Daoy (cell line): ENCODE data around the gene SOBP. TPM values are rescaled to one million over a fixed set of nuclear protein-coding genes. Genes with fewer than 3 reads are reported as not detected.

Experiments
- DNase-seq: peaks from one replicate; pipeline ENCODE4 v3.0.0-alpha.2; 2015; ENCODE audit warnings: low read depth
- total RNA-seq: library from RNA; depleted of rRNA; stranded (reverse); fragments of >200 nt; shearing (Covaris generic); gene quantifications from 2 replicates; pipeline ENCODE4 v1.2.3, GENCODE V29; 2014

The SOBP gene
- total RNA-seq, 1 experiment from 2014 or later, result 2.1 TPM

DNA sequence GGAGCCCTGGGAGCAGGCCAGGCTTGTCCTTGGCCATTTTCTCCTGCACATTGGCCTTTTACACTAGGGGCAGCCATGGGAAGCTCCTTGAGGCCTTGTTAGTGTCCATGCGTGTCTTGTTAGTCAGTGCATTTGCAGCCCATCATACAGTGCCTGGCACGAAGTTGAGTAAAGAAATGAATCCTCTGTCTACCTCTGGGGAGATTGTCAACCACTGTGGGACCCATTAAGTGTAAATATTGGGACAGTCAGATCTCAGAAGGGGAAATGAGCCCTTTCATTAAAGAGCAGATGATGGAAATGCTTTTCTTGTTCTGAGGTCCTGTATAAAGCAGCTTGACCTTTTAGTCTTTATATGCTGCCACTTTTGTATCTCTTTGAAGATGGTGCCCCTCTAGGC, 33.9 kb downstream of the SOBP start:
- no peak for DNase-seq

DNA sequence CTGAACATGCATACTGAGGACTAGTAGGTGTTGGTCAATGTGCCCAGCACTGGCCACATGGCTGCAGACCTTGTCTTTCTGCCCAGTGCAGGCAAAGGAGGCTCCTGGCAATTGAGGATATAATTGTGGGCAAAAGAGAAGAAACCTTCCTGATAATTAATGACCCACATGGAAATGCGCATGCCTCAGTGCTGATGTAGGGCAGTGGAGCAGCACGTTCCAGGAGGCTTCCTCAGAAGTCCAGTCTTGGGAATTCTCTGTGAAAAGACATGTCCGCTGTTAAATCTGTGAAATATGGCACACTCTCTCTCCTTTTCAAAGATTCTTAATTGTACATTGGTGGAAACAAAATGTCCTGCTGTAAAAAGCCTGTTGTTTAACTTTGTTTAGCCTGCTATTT, 34.7 kb downstream of the SOBP start:
- no peak for DNase-seq

DNA sequence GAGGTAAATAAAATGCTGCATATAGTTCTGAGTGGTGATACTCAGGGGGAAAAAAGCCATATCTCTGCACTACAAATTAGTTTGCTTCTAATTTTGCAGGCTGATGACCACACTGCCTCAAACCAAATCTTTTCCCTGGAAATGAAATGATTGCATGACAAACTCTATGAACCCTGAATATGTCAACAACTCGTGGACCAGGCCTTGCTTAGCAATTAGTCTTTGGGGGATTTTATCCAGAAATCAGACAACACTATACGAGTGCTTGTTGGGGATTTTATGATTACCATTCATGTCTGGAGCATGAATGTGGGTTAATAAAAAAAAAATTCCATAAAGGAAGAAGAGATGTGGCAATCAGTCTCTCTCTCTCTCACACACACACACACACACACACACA, 42.0 kb downstream of the SOBP start:
- no peak for DNase-seq

DNA sequence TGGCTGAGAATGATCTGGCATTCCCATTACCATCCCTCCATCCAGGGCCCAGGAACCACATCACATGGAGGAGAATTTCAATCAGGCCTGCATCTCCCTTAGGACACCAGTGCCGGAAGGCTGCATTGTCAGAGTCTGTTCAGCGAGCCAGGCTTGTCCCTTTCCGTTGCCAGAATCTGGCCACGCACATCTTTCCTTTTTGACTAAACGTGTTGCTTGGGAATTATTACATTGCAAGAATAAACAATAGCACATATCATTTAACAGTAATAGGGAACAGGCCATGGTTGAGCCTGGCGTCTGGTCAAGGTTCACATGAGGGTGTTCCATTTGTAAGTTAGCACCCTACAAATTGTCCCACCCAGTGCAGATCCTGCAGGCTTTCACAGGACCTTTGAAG, 42.8 kb downstream of the SOBP start:
- no peak for DNase-seq

DNA sequence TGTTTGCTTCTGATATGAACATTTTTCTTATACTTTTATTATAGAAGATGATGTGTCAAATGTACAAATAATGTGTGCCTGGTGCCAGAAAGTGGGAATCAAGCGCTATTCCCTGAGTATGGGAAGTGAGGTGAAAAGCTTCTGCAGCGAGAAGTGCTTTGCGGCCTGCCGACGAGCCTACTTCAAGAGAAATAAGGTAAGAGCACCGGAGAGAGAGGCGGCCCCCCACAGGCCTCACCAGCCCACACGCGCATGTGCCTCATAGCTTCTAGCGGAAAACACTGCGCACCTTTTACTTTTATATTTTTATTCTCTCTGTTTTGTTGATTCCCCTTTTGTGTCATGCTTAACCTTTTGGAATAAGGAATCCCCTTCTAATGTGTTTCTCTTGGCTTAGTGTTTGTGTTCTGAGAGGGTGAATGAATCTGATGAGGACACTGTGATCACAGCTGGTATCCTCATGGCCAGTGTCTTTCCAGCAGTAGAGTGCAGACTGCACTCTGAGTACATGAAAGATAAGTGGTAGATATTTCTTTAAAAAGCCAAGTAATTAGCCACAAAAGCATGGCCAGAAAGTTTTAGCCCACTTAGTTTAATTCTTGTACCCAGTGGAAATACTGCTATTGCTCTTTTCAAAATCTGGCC, 43.6 kb downstream of the SOBP start:
- no peak for DNase-seq

DNA sequence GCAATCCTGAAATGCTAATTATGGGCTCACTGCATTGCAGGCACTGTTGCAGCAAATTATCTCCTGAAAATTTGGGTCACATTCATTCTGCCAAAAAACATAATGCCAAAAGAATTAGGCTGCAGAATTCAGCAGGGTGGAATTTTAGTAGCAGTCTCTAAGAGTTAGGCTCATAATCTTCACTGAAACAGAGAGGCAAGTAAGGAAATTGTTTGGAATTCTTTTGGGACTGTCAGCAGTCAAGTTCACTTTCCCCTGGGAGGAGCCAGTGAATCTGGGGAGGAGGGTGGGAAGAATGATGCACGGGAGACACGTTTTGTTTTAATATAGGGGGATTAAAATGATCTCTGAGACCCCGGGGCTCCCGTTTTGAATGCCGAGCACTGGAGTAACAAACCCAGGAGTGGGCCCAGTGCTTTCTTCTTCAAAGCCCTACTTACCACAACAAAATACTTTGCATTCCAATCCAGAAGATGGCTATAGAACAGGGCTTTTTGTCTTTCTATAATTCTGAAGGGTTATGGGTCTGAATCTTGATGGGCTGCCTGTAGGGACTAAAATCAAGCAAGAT, 44.7 kb downstream of the SOBP start:
- no peak for DNase-seq

DNA sequence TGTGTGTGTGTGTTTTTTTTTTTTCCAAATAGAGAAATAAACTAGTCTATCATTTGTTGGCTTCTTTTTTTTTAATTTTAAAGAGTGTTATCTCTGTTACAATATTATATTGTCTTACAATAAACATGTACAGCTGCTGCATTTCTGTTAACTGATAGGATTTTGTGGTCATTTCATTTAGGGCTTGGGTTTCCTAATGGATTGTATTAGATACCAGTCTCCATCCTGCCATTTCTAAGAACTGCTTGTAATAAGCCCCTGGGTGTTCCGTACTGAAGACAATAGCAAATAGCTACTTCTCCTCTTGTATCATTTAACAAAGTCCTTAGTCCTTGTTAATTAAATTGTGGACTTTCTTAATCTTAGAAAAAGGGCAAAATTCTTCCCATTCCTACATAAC, 45.7 kb downstream of the SOBP start:
- DNase-seq, result no peak

DNA sequence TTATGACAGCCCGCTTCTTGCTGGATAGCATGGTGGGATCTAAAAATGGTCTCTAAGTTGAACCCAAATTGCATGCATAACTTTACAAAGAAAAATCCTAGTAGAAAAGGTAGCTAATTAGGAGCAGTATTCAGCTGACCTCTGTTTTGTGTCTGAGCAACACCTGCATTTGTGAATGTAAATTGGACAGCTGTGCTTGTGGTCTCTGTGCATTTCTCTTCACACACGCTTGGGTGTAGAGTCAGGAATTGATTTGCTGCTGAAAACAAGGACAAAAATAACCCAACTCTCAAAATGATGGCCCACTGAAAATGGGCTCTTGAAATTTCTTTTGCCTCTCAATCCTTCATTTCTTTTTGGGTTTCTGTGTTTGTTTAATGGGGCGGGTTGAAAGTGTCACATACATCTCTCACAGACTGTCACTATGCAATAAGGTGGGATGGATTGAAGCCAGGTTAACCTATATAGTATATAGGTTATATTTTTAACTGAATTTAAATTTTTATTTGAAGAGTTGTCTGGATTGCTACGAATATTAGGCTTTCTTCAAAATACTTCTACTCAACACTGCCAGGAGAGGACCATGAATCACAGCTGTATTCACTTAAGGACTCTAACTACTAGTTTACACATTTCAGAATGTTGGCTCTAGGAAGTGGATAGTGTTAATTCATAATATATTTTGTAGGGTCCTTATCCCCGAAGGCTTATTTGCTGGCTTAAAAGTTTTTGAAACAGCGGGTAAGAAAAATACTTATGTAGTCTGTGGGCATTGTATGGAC, 46.5 kb downstream of the SOBP start:
- DNase-seq, result no peak

DNA sequence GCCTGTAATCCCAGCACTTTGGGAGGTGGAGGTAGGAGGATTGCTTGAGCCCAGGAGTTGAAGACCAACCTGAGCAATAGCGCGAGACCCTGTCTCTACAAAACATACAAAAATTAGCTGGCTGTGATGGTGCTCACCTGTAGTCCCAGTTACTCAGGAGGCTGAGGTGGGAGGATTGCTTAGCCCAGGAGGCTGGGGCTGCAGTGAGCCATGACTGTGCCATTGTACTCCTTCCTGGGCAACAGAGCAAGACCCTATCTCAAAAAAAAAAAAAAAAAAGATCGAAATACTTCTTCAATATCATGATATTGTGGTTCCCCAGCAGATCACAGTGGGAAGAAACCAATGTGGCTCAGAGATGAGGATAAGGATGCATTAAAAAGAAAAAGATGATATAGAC, 47.6 kb downstream of the SOBP start:
- no peak for DNase-seq

DNA sequence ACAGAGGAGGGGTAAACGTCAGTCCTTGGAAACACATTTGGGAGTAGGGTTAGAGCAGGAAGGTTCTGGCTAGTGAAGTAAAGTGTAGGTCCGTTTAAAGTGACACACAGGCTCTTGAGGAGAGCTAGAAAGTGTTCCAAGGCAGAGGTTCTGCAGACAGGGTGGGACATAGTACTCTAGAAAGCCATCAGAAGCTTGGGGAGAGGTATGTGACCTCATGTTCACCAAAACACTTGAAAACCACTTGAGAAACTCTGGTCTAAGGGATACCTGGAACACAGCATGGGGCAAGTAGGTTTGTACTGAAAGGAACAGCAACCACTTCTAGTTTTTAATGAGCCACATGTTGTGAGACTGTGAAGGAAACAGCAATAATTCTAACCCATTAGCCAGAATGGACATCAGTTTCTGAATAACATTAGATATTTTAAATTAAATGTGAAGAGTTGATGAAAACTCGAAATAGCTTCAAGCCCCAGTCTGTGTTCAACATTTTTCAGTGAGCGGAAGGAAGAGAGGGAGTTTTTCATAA, 49.0 kb downstream of the SOBP start:
- DNase-seq, result no peak

DNA sequence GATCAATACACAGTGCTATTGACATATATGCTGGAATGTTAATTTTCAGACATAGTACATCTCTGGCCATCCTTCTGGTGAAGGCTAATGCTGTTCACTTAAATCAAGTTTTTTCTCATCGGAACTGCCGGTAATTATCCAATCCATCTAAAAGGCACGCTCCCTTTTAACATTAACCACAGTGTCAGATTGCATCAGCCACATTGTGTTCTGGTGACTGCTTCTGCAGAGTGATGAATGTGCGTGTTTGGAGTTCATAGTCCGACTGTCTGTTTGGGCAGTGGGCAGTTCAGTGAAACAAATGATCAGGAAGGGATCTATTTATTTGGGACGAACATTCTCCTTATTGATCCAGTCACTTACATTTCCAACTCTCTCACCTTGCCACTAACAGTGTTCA, 49.5 kb downstream of the SOBP start:
- DNase-seq, result peak; percentile 24

DNA sequence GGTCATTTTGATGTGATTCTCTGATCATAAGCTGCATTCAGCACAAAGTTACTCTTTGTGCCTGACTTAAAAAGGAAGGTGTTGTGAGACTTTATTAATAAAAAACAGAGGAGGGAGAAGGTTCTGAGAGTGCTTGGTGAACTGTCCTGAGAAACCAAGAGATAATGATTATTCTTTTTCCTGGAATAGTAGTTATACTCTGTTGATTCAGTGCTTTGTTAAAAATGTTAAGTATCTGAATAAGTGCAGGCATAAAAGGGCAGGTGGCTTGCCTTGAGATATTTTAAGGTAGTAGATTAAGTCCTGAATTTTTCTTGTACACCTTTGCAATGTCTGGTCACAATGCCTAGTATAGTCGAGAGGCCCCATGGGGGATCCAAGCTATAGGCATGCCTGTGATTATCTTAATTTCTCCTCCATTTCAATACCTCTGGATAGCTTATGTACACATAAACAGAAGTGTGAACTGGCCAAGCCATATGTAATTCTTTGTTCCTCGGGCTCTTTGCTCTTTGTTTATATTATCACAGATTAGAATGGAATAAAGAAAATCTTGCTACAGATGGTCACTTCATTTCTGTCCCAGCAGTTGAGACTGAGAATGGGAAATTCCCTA, 50.0 kb downstream of the SOBP start:
- no peak for DNase-seq

DNA sequence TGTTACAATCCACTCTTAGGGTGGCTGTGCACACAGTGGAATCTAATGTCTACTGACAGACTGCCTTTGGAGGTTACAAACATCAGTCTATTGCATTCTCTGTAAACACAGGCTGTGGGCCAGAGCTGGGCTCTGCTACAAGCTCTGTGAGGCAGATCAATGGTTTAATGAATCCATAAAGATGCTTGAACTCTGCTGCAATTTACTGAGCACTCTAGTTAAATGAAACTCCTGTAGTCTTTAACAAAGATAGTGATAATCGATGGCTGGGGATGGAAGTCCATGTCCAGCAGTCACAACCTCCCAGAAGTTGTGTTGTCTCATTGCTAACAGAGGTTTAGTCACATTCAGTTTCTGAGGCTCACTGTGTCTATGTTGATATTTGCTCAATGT, 50.5 kb downstream of the SOBP start:
- no peak for DNase-seq

DNA sequence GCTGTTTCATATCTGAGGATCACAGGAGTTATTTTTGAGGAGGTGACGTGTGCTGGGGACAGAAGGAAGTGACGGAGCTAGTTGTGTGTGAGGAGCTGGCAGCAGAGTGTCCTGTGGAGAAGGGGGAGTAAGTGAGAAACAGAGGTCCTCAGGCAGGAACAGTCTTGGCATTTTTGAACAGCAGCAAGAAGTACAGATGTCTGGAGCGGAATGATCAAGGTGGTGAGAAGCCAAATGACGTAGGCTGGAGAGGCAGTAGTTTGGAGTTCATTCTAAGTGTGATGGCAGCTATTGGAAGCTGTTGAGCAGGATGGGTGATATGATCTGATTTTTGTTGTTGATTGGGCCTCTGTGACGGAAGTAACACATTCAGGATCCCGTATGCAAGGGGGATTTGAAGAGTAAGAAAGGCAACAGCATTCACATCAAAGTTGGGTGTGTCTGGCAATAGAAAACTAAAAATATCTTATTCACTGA, 52.3 kb downstream of the SOBP start:
- no peak for DNase-seq

DNA sequence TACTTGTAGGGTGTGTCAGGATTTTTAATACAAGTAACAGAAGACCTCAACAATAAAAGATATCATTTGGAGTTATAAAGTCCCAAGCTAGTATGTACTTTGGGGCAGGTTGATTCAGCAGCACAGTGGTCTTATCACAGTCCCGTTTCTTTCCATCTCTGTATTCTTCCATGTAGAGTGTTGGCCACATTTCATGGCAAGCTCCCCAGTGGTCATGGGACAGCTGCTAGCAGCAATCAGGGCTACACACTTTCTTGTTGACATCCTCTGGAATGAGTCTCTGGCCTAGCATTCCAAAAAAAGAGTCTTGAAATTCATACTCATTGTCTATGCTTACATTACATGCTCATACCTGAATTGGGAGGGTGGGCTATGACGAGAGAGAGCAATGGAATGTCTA, 53.2 kb downstream of the SOBP start:
- DNase-seq, result no peak

DNA sequence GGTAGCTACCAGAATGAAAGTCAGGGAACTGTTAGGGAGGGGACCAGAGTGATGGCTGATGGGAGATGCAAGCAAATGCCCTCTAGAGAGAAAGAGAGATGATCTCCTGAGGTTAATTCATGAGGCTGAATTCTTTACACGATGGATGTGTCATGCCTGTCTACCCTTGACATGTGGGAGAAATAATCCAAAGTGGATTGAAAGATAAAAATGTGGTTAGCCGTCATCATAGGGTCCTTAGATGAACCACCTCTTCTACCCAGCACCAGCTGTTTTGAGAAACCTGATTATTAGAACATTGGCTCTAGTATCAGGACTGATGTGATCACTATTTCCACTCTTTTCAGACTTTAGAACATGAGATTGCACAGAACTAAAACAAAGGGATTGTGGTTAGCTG, 53.6 kb downstream of the SOBP start:
- DNase-seq, result no peak

DNA sequence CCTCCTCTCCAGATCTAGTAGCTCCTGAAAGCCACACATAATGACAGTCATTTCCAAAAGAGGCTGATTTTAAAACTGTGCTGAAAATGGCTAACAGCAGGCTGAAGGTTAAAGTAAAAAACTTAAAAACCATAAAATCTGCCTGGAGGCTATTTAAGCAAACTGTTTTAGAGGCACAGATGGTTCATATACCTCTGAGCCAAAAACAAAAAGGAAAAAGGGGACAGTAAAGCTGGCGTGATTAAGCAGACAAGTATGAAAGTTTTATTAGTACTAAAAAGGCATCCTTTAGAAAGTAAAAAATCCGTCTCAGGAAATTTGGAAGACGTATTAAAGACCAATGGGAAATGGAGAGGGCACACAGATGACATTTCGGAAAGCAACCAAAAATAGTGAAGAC, 55.8 kb downstream of the SOBP start:
- no peak for DNase-seq

DNA sequence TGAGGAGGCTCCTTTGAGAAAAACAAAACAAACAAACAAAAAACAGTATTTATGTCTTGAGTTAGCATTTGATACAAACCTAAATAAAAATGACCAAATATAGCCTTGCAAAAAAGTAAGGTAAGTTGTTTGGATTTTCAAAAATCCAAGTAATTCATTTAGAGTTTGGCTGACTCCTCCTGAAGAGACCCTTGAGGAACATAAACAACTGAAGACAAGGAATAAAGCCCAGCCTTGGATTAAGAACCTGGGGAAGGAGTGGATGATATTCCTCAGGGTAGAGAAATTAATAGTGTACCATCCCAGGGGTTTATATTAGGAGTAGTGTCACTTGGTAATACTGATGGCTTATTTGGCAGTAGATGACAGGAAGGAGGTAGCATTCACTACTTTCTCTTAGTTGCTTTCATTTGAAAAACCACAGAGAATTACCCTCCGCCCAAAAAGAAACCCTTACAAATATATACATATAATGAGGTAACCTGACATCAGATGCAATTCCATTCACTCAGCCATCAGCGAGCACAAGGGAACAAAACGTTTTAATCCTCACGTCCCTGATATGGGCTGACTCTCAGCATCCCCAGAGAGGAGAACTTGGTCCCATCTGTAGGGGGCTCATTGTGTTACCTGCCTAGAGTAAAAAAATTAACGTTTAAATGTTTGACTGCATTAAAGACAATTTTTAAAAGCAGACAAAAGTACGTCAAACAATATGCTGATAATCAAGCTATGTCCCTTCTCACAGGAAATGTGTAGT, 57.0 kb downstream of the SOBP start:
- DNase-seq, result no peak

DNA sequence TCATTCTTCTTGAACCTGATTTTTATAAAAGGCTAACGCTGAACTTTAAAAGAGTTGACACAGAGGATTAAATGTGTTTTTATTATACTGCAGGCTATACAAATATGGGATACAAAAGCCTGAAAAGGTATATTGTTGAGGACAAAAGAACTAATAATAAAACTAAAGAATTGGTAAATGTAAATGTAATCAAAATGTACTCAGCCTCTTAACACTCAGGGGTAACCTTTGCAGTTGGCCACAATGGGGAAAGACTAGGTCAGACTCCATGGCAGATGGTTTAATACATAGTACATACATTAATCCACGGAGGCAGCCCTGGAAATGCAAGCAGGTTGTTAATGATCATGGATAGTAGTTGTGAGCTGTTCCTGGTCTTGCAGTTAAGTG, 57.5 kb downstream of the SOBP start:
- DNase-seq, result no peak

DNA sequence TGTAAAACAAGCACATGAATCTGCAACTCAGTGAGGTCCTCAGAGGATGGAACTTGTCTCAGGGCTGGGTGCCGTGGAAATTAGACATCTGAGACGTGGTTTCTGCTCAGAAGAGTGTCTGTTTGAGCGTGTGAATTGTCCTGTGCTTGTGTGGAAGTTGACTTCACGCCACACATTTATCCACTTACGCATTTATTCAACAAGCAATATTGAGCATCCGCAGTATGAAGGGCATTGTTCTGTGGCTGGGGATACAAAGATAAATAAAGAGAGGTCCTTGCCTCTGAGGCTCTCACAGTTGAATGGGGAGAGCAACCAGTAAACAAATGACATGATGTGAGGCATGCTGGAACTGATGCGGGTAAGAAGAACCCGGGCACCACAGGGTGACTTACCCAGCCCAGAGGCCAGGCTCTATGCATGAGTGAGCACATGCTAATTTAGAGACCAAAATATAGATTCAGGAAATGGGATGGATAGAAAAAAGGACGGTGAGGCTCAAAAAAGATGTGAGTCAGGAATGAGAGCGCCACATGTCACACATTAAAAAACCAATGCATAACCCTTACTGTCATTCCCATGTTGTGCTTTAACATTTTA, 60.4 kb downstream of the SOBP start:
- DNase-seq, result no peak

DNA sequence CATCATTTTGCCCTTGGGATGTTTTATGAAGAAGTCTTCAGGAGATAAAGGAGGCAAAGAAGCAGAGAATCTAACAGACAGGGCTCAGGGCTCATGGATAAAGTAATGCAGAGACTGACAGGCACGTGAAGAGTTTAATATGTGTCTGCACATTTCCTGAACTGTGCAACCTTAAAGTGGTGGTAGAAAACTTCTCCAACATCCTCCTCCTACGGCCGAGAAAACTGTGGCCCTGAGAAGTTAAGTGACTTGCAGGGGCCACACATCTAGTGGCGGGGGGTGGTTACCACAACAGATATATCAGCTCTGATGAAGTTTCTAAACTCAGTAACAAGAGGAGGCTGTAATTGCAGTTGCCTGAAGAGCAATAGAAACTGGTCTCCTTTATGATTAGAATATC, 61.0 kb downstream of the SOBP start:
- no peak for DNase-seq
